GM18868 (cell line): ENCODE measurements around the gene SYNCRIP.
"Not testable (repeated sequence)": the region's sequence is repeated elsewhere in the genome, so short reads cannot be mapped to it uniquely, and the experiment has no call there.

Experiments
- ATAC-seq: cut with Tn5 transposase; IDR thresholded peaks from one replicate; pipeline ENCODE4 v1.9.1; 2021; ENCODE audit warnings: mild to moderate bottlenecking, moderate library complexity; ENCODE audit not compliant: unreplicated experiment

The SYNCRIP gene

GRCh38 chr6:85600713-85601313 is 41.9 kb downstream of the SYNCRIP start:
- no peak for ATAC-seq

GRCh38 chr6:85594197-85594930 is 48.3 kb downstream of the SYNCRIP start:
- ATAC-seq, result peak; percentile 11

- peak; percentile 85 for ATAC-seq
Measured at GRCh38 chr6:85593438-85594196, 49.1 kb downstream of the SYNCRIP start, which contains the start of gene SNX14. SNX14 (minus strand) TSS chr6:85593858; CDS start chr6:85593718, 140 bp downstream.

GRCh38 chr6:85592033-85592432 is 50.7 kb downstream of the SYNCRIP start:
- ATAC-seq, result no peak

- no peak for ATAC-seq
Measured at GRCh38 chr6:85591207-85591606, 51.5 kb downstream of the SYNCRIP start.

- no peak for ATAC-seq
Measured at GRCh38 chr6:85585741-85586140, 56.9 kb downstream of the SYNCRIP start.

- not testable (repeated sequence) for ATAC-seq
Measured at GRCh38 chr6:85582832-85583231, 59.9 kb downstream of the SYNCRIP start.

GRCh38 chr6:85581572-85581971 is 61.1 kb downstream of the SYNCRIP start:
- no peak for ATAC-seq

GRCh38 chr6:85580878-85581267 is 61.8 kb downstream of the SYNCRIP start:
- ATAC-seq, result peak; percentile 86

GRCh38 chr6:85580118-85580877 is 62.4 kb downstream of the SYNCRIP start:
- ATAC-seq, result peak; percentile 30

- ATAC-seq, result no peak
Measured at GRCh38 chr6:85579581-85579980, 63.1 kb downstream of the SYNCRIP start.

- no peak for ATAC-seq
Measured at GRCh38 chr6:85576476-85576875, 66.2 kb downstream of the SYNCRIP start.

- ATAC-seq, result no peak
Measured at GRCh38 chr6:85574932-85575598, 67.6 kb downstream of the SYNCRIP start.

- ATAC-seq, result no peak
Measured at GRCh38 chr6:85569323-85569722, 73.4 kb downstream of the SYNCRIP start.

- no peak for ATAC-seq
Measured at GRCh38 chr6:85568411-85568810, 74.3 kb downstream of the SYNCRIP start.

- no peak for ATAC-seq
Measured at GRCh38 chr6:85565736-85566135, 77.0 kb downstream of the SYNCRIP start.

- not testable (repeated sequence) for ATAC-seq
Measured at GRCh38 chr6:85564223-85564622, 78.5 kb downstream of the SYNCRIP start.
